ENCODE measurements around the gene EPPIN. TPM values are rescaled to one million over a fixed set of nuclear protein-coding genes. Genes with fewer than 3 reads are reported as not detected.

EPPIN gene
- total RNA-seq, 1 experiment from 2014 or later = not detected

DNA sequence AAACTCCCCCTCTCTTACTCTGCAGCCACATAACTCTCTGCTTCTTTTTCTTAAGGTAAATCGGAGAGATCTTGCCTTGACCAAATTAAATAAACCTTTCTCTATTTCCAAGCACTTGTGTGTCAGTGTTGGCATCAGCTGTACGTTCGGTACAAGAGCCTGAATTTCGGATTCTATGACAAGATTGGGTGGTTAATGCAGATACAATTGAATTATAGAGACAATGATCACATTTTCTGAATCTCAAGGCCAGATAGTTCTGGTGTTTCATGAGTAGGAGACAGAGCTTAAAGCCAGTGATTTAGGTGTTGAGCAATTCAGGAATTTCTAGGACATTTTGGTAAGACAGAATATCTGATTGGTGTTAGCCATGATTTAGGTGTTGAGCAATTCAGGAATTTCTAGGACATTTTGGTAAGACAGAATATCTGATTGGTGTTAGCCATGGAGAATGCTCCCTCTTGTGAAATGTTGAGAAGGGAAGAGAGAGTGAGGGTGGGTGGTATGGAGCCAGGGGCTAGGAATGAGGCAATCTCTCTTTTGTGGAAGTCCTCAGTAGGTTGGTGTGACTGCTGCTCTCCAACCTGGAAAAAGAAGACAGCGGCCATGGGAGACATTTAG lies 36.8 kb downstream of the EPPIN start:
- DNase-seq = no peak
- no peaks in the 10 kb centered on the region for H3K9me2 ChIP-seq (ENCODE audit: insufficient read depth)

DNA sequence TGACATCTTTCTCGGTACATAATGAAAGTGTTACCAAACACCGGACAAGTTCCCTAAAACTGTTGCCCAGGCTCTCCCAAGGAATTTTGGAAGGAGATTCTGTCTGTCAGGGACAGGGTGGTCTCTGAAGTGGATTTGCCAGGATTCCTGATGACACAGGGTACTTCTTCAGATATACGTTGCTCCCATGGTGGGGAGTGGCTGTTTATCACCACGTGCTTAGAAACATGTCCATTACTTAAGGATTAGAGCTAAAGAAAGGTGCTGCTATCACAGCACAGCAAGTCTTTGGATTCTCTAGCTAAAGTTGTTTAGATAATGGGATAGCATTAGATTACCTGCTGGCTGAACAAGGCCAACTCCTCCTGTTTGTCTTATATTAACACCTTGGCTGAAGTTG lies 38.1 kb downstream of the EPPIN start:
- H3K79me2 ChIP-seq (ENCODE audit: low read depth) = no peaks in the 10 kb centered on the region
- no peak for DNase-seq
- H3K9me2 ChIP-seq (ENCODE audit: insufficient read depth) = no peaks in the 10 kb centered on the region
- intact Hi-C loops (cut with micrococcal nuclease; ENCODE audit: unreplicated experiment) = no loop called here
- no peaks in the 10 kb centered on the region for H3K27me3 ChIP-seq (ENCODE audit: insufficient read depth, low read depth)
- peak overlapping the region; percentile 95 for H3K27ac ChIP-seq
- H4K20me1 ChIP-seq (ENCODE audit: insufficient read depth) = no peaks in the 10 kb centered on the region
- no peak overlapping the region for H3K4me3 ChIP-seq
- TF ChIP-seq, protein P1, sequence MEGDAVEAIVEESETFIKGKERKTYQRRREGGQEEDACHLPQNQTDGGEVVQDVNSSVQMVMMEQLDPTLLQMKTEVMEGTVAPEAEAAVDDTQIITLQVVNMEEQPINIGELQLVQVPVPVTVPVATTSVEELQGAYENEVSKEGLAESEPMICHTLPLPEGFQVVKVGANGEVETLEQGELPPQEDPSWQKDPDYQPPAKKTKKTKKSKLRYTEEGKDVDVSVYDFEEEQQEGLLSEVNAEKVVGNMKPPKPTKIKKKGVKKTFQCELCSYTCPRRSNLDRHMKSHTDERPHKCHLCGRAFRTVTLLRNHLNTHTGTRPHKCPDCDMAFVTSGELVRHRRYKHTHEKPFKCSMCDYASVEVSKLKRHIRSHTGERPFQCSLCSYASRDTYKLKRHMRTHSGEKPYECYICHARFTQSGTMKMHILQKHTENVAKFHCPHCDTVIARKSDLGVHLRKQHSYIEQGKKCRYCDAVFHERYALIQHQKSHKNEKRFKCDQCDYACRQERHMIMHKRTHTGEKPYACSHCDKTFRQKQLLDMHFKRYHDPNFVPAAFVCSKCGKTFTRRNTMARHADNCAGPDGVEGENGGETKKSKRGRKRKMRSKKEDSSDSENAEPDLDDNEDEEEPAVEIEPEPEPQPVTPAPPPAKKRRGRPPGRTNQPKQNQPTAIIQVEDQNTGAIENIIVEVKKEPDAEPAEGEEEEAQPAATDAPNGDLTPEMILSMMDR (conservative IDR thresholded peaks at IDR 0.05) = no peak
- TF ChIP-seq EZH2 (IDR thresholded peaks at IDR 0.05; ENCODE audit: low read depth) = no peak
- peaks cover 27% of the 10 kb centered on the region for H3F3A ChIP-seq (ENCODE audit: insufficient read depth, low read depth)
- H3K4me1 ChIP-seq (replicated peaks; ENCODE audit: insufficient read depth) = peaks cover 45% of the 10 kb centered on the region
- ChIA-PET POLR2A (ENCODE audit: unreplicated experiment) (interaction anchor here (0.6 kb wide), 1 partner anchor 18 kb away, joined by 13 read pairs; no protein-coding TSS in a partner anchor), CTCF (interaction anchor here (0.7 kb wide), 1 partner anchor 262 kb away, joined by 26 read pairs; no protein-coding TSS in a partner anchor)
- H3K4me2 ChIP-seq = peak overlapping the region; percentile 49
- no TSS peak for BruUV-seq (replicated peaks)
- no peak overlapping the region for H2AFZ ChIP-seq
- 0 out of 2 replicates have a peak, but pooled peaks cover 3% of the 10 kb centered on the region for H3K9me3 ChIP-seq (ENCODE audit: insufficient read depth, low read depth)
- no peaks in the 10 kb centered on the region for H3K36me3 ChIP-seq (ENCODE audit: low read depth)

More for the DNA sequence above, 36.8 kb downstream of the EPPIN start:
- POLR2A ChIA-PET (ENCODE audit: unreplicated experiment) = no interaction called here
- no peak overlapping the region for H3K4me3 ChIP-seq
- H3K36me3 ChIP-seq (ENCODE audit: low read depth) = no peaks in the 10 kb centered on the region
- no peak overlapping the region for H2AFZ ChIP-seq
- H3K4me2 ChIP-seq = no peak overlapping the region
- peaks cover 45% of the 10 kb centered on the region for H3K4me1 ChIP-seq (replicated peaks; ENCODE audit: insufficient read depth)
- TF ChIP-seq, protein P1 (conservative IDR thresholded peaks at IDR 0.05) = no peak
- no peak for TF ChIP-seq EZH2 (IDR thresholded peaks at IDR 0.05; ENCODE audit: low read depth)
- H3K27ac ChIP-seq = no peak overlapping the region
- intact Hi-C loops (cut with micrococcal nuclease; ENCODE audit: unreplicated experiment) = no loop called here
- CTCF ChIA-PET = no interaction called here
- no TSS peak for BruUV-seq (replicated peaks)
- peaks cover 27% of the 10 kb centered on the region for H3F3A ChIP-seq (ENCODE audit: insufficient read depth, low read depth)
- H3K27me3 ChIP-seq (ENCODE audit: insufficient read depth, low read depth) = no peaks in the 10 kb centered on the region
- H3K79me2 ChIP-seq (ENCODE audit: low read depth) = no peaks in the 10 kb centered on the region
- H4K20me1 ChIP-seq (ENCODE audit: insufficient read depth) = no peaks in the 10 kb centered on the region
- 0 out of 2 replicates have a peak, but pooled peaks cover 3% of the 10 kb centered on the region for H3K9me3 ChIP-seq (ENCODE audit: insufficient read depth, low read depth)

GRCh38 chr20:45508068-45508886 lies 38.9 kb downstream of the EPPIN start:
- Histone ChIP-seq H3K79me2 (ENCODE audit: low read depth) (no peaks in the 10 kb centered on the region), H3K9me3 (ENCODE audit: insufficient read depth, low read depth) (0 out of 2 replicates have a peak, but pooled peaks cover 3% of the 10 kb centered on the region), H3K27me3 (ENCODE audit: insufficient read depth, low read depth) (no peaks in the 10 kb centered on the region), H3K4me3 (peak overlapping the region; percentile 7; the same call in 1 of the 2 replicates), H2AFZ (no peak overlapping the region), H3K36me3 (ENCODE audit: low read depth) (no peaks in the 10 kb centered on the region), H3F3A (ENCODE audit: insufficient read depth, low read depth) (peaks cover 27% of the 10 kb centered on the region), H3K4me1 (replicated peaks; ENCODE audit: insufficient read depth) (peaks cover 45% of the 10 kb centered on the region), H3K27ac (peak overlapping the region; percentile 95), H3K4me2 (peak overlapping the region; percentile 61), H3K9me2 (ENCODE audit: insufficient read depth) (no peaks in the 10 kb centered on the region), H4K20me1 (ENCODE audit: insufficient read depth) (no peaks in the 10 kb centered on the region)
- intact Hi-C loops (cut with micrococcal nuclease; ENCODE audit: unreplicated experiment) = loop anchor here (1.0 kb wide), 1 partner anchor 10 kb away; no protein-coding TSS in a partner anchor
- peak; percentile 61 to 96 for DNase-seq
- CTCF ChIA-PET = interaction anchor here (0.7 kb wide), 1 partner anchor 263 kb away, joined by 26 read pairs; no protein-coding TSS in a partner anchor
- no TSS peak for BruUV-seq (replicated peaks)
- TF ChIP-seq, protein P1 (conservative IDR thresholded peaks at IDR 0.05) = no peak
- TF ChIP-seq EZH2 (IDR thresholded peaks at IDR 0.05; ENCODE audit: low read depth) = no peak
- POLR2A ChIA-PET (ENCODE audit: unreplicated experiment) = interaction anchor here (0.6 kb wide), 1 partner anchor 19 kb away, joined by 13 read pairs; no protein-coding TSS in a partner anchor
